SJCRH30 (cell line): ENCODE results near the gene ASB1. TPM values are rescaled to one million over a fixed set of nuclear protein-coding genes. Genes with fewer than 3 reads are reported as not detected.
A peak's percentile ranks its signal among the peaks of the same experiment; 100 is the strongest.

Experiments used
- DNase-seq, 2 experiments: peaks; one replicate each; pipeline ENCODE4 v3.0.0-alpha.2; 2015 to 2020
- H3K27ac ChIP-seq: fragments of 250-450 bp; sonication (Bioruptor Pico); 2 replicates; pipeline ENCODE4 v1.5.1; 2020; ENCODE audit warnings: mild to moderate bottlenecking, moderate library complexity
- H3K27me3 ChIP-seq: fragments of 250-450 bp; sonication (Bioruptor Pico); 2 replicates; pipeline ENCODE4 v1.5.1; 2020; ENCODE audit warnings: mild to moderate bottlenecking, moderate library complexity
- H3K36me3 ChIP-seq: fragments of 250-450 bp; sonication (Bioruptor Pico); 2 replicates; pipeline ENCODE4 v1.5.1; 2020; ENCODE audit warnings: mild to moderate bottlenecking, moderate library complexity
- H3K4me1 ChIP-seq: fragments of 250-450 bp; sonication (Bioruptor Pico); 2 replicates; pipeline ENCODE4 v1.5.1; 2020; ENCODE audit warnings: mild to moderate bottlenecking, moderate library complexity
- H3K4me3 ChIP-seq: fragments of 250-450 bp; sonication (Bioruptor Pico); 2 replicates; pipeline ENCODE4 v1.5.1; 2020; ENCODE audit warnings: mild to moderate bottlenecking, moderate library complexity
- H3K9me3 ChIP-seq: fragments of 250-450 bp; sonication (Bioruptor Pico); replicated peaks from 2 replicates; pipeline ENCODE4 v1.5.1; 2020; ENCODE audit warnings: mild to moderate bottlenecking, moderate library complexity
- total RNA-seq: library from RNA; depleted of rRNA; stranded (reverse); fragments of >200 nt; shearing (Covaris generic); gene quantifications from 2 replicates; pipeline ENCODE4 v1.2.3, GENCODE V29; 2014; rRNA removed

The ASB1 gene
- total RNA-seq: 43.8 and 46.9 TPM in 2 replicates

GRCh38 chr2:238426568-238427434 is at the start of gene ASB1:
TSS of gene ASB1 (plus strand) at chr2:238426927. CDS start at chr2:238427071, 144 bp downstream.
- Histone ChIP-seq H3K36me3 (no peaks in the 10 kb centered on the region; the same call in 1 of the 2 replicates), H3K4me3 (peak within 1 kb of the TSS; percentile 95), H3K27ac (peak within 1 kb of the TSS; percentile 87), H3K4me1 (peaks cover 25% of the 10 kb centered on the region), H3K27me3 (no peaks in the 10 kb centered on the region), H3K9me3 (no peaks in the 10 kb centered on the region)
- peak; percentile 88 to 92 for DNase-seq

DNA sequence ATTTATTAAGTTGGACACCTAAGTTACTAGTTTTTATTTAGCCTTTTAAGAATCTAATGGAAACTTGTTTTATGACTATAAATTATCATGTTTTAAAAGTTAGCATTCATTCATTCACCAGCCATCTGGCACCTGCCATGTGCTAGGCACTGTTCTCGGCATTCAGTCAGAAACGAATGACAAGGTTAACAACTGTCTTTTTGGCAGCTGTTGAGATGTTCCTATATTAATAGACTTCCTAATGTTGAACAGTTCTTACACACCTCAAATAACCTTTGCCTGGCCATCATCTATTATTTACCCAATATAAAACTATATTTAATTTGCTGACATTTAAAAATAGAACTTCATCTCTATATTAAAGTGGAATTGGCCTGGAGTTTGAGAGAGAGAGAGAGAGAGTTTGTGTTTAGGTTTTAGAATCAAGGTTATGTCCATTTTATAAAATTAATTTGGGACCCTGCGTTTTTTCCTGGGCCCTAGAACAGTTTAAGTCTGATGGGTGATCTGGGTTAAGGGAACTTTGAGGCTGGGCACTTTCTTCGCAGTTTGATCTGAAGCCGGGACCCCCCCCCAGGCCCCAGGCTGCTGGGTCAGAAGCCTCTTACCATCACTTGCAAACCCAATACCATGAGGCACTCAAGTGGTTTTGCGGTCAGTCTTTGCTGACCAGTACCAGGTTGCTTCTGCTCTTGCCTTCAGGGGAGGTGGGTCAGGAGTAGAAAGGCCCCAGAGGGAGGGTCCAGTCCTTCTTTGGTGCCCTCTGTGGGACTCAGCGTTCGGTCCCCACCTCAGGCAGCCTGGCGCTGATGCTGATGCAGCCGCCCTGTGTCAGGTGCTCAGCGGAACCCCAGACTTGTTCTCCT is 48.3 kb upstream of the ASB1 start:
- 0 out of 2 replicates have a peak, but pooled peaks cover 3% of the 10 kb centered on the region for H3K4me1 ChIP-seq
- no peak overlapping the region for H3K27ac ChIP-seq
- H3K36me3 ChIP-seq: no peaks in the 10 kb centered on the region
- no peaks in the 10 kb centered on the region for H3K9me3 ChIP-seq
- H3K4me3 ChIP-seq: no peak overlapping the region
- peak in 1 of 2 experiments; percentile 38 for DNase-seq
- no peaks in the 10 kb centered on the region for H3K27me3 ChIP-seq

GRCh38 chr2:238379096-238379810 is 47.5 kb upstream of the ASB1 start:
- Histone ChIP-seq H3K27me3 (no peaks in the 10 kb centered on the region), H3K9me3 (no peaks in the 10 kb centered on the region), H3K36me3 (no peaks in the 10 kb centered on the region), H3K4me3 (no peak overlapping the region), H3K27ac (no peak overlapping the region), H3K4me1 (0 out of 2 replicates have a peak, but pooled peaks cover 3% of the 10 kb centered on the region)
- no peak for DNase-seq

- DNase-seq: no peak
- 0 out of 2 replicates have a peak, but pooled peaks cover 3% of the 10 kb centered on the region for H3K4me1 ChIP-seq
- no peaks in the 10 kb centered on the region for H3K36me3 ChIP-seq
- H3K9me3 ChIP-seq: no peaks in the 10 kb centered on the region
- H3K27ac ChIP-seq: no peak overlapping the region
- no peaks in the 10 kb centered on the region for H3K27me3 ChIP-seq
- H3K4me3 ChIP-seq: no peak overlapping the region
Observed at GRCh38 chr2:238380336-238380735, 46.4 kb upstream of the ASB1 start.

DNA sequence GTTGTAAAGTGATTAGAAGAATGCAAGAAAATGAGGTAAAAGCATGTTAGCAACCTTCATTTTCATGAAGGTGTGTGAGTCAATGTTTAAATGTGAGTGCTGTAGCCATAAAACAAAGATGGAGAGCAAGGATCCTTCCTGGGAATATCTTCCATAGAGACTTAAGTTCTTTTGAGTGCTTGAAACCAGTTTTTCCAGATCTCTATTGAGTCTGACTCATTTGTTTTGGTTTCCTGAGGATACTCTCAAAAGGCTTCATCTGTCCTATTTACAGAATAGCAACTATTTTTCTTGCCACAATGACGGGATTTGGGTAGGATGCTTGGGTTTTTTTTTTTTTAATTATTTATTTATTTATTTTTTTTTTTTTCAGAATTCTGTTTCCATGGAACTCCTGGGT is 45.9 kb upstream of the ASB1 start:
- H3K4me3 ChIP-seq: no peak overlapping the region
- 0 out of 2 replicates have a peak, but pooled peaks cover 3% of the 10 kb centered on the region for H3K4me1 ChIP-seq
- no peak overlapping the region for H3K27ac ChIP-seq
- DNase-seq: no peak
- no peaks in the 10 kb centered on the region for H3K27me3 ChIP-seq
- no peaks in the 10 kb centered on the region for H3K9me3 ChIP-seq
- H3K36me3 ChIP-seq: no peaks in the 10 kb centered on the region

DNA sequence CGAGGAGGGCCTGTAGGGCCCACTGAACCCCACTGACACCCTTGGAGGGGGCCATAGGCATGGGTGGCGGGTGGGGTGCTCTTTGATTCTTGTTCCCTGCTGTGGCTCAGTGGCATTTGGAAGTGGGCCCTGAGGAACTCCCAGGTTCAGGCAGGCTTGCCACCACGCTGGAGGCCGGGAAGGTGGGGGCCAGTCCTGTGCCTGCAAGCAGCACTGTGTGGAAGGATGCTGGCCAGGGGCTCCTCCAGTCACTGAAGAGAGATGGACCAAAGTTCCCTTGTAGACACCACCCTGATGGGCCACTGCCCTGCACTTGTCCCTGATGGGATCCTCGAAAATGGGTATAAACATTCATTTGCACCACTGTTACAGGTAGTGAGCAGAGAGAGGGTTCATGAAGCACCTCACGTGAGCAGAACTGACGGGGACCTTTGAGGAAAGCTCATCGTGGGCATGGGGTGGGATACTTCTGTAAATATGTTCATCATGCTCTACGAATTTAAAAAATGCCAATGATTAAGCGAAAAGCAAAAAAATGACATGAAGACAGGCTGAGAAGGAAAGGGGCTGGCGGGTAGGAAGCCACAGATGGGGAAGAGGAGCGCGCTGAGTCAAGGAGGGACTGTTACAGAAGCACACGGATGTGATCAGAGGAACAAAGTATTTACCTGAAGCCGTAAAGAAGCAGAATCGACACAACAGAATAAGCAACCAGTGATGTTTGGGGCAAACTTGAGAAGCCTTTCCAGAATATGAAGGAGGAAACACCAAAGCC is 45.2 kb upstream of the ASB1 start:
- no peak for DNase-seq
- Histone ChIP-seq H3K4me3 (no peak overlapping the region), H3K27ac (no peak overlapping the region), H3K36me3 (no peaks in the 10 kb centered on the region), H3K4me1 (0 out of 2 replicates have a peak, but pooled peaks cover 3% of the 10 kb centered on the region), H3K9me3 (no peaks in the 10 kb centered on the region), H3K27me3 (no peaks in the 10 kb centered on the region)

DNA sequence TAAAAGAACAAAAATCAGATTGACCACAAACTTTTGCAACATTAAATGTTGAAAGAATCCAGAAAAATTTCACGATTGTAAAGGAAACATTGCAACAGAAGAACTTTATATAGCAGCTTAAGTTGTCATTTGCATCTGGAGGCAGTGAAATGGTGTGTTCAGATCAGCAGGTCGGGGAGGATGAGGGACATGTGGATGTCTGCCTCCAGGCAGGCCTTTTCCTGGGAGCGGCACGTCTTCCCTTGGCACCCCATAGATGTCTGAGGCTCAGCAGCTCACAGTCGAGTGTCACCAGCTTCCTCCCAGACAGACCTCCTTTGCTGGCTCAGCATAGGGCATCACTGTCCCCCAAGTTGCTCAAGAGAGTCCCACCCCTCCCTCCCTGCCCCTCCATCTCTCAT is 44.3 kb upstream of the ASB1 start:
- Histone ChIP-seq H3K27ac (no peak overlapping the region), H3K9me3 (no peaks in the 10 kb centered on the region), H3K27me3 (no peaks in the 10 kb centered on the region), H3K36me3 (no peaks in the 10 kb centered on the region), H3K4me3 (no peak overlapping the region), H3K4me1 (0 out of 2 replicates have a peak, but pooled peaks cover 3% of the 10 kb centered on the region)
- no peak for DNase-seq

GRCh38 chr2:238383135-238383534 is 43.6 kb upstream of the ASB1 start:
- H3K4me3 ChIP-seq: no peak overlapping the region
- H3K27ac ChIP-seq: no peak overlapping the region
- H3K27me3 ChIP-seq: no peaks in the 10 kb centered on the region
- DNase-seq: no peak
- no peaks in the 10 kb centered on the region for H3K36me3 ChIP-seq
- no peaks in the 10 kb centered on the region for H3K9me3 ChIP-seq
- 0 out of 2 replicates have a peak, but pooled peaks cover 3% of the 10 kb centered on the region for H3K4me1 ChIP-seq

DNA sequence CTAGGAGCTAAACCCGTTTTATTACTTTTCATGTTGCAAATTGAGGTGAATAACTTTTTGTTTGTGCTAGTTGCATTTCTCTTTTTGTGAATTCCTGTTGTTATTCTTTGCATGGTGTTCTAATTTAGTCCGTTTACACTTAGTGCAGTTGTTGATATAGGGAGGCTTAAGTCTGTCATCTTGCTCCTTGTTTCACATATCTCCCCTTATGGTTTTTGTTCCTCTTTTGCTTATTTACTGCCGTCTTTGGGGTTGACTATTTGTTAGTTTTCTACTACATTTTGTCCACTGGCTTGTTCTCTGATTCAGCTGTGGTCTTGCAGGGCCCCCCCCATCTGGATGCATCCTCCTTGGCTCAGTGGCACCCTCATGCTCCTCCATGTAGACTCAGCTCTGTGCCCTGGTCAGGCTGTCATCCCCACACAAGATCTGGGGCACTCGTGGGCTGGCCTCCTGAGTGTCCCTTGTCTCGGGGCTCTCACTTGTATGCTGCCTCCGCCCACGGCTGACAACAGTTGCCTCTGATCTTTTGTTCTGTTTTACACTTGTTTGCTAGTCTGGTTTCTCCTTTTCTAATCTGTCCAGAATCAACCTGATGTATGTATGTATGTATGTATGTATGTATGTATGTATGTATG is 42.9 kb upstream of the ASB1 start:
- Histone ChIP-seq H3K4me3 (no peak overlapping the region), H3K27ac (no peak overlapping the region), H3K9me3 (no peaks in the 10 kb centered on the region), H3K4me1 (0 out of 2 replicates have a peak, but pooled peaks cover 2% of the 10 kb centered on the region), H3K36me3 (no peaks in the 10 kb centered on the region), H3K27me3 (no peaks in the 10 kb centered on the region)
- DNase-seq: no peak

DNA sequence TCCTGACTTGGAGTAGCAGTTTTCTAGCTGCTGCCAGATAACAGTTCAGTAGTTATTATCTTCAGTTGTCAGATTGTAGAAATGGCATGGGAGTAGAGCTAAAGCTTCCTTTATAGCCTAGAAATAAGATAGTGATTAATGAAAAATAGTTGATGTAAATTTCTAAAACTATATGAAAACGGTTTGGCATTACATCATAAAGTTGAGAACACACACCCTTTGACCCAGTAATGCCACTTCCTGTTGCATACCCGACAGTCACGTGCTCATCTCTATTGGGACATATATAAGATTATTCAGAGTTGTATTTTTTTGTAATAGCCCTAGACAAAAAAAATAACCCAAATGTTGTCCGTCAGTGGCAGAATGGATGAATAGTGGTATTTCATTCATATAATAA is 39.4 kb upstream of the ASB1 start:
- Histone ChIP-seq H3K36me3 (no peaks in the 10 kb centered on the region), H3K9me3 (no peaks in the 10 kb centered on the region), H3K4me1 (peaks cover 26% of the 10 kb centered on the region), H3K27ac (no peak overlapping the region), H3K27me3 (no peaks in the 10 kb centered on the region), H3K4me3 (no peak overlapping the region)
- no peak for DNase-seq

DNA sequence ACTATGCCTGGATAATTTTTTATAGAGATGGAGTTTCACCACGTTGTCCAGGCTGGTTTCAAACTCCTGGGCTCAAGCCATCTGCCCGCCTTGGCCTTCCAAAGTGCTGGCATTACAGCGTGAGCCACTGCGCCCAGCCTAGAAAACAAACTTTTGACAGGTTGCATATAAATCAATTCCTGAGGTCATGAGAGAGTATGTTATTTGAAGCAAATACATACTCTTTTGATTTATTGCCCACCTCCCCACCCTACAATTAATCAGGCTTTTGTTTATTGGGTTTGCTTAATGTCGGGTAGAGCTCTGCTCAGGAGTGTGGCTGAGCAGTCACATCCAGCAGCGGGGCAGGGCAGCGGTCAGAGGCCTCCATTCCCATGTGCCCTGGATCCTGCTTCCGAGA is 37.9 kb upstream of the ASB1 start:
- Histone ChIP-seq H3K27me3 (no peaks in the 10 kb centered on the region), H3K36me3 (no peaks in the 10 kb centered on the region)

GRCh38 chr2:238389988-238390589 is 36.6 kb upstream of the ASB1 start:
- peak; percentile 74 to 77 for DNase-seq
- H3K9me3 ChIP-seq: no peaks in the 10 kb centered on the region
- no peaks in the 10 kb centered on the region for H3K36me3 ChIP-seq
- peak overlapping the region; percentile 60 for H3K27ac ChIP-seq
- no peaks in the 10 kb centered on the region for H3K27me3 ChIP-seq
- peaks cover 26% of the 10 kb centered on the region for H3K4me1 ChIP-seq
- H3K4me3 ChIP-seq: peak overlapping the region; percentile 11; the same call in 1 of the 2 replicates

More for the DNA sequence above, 37.9 kb upstream of the ASB1 start:
- no peak overlapping the region for H3K27ac ChIP-seq
- H3K9me3 ChIP-seq: no peaks in the 10 kb centered on the region
- H3K4me1 ChIP-seq: peaks cover 26% of the 10 kb centered on the region
- no peak for DNase-seq
- H3K4me3 ChIP-seq: no peak overlapping the region
